HG02642 (cell line): Measurements from ENCODE around the gene NEK5.
"Not testable (repeated sequence)": the region's sequence is repeated elsewhere in the genome, so short reads cannot be mapped to it uniquely, and the experiment has no call there.

Experiments used
- ATAC-seq: cut with Tn5 transposase; IDR thresholded peaks from one replicate; pipeline ENCODE4 v1.9.1; 2021; ENCODE audit warnings: mild to moderate bottlenecking; ENCODE audit not compliant: unreplicated experiment, poor library complexity

NEK5 gene

DNA sequence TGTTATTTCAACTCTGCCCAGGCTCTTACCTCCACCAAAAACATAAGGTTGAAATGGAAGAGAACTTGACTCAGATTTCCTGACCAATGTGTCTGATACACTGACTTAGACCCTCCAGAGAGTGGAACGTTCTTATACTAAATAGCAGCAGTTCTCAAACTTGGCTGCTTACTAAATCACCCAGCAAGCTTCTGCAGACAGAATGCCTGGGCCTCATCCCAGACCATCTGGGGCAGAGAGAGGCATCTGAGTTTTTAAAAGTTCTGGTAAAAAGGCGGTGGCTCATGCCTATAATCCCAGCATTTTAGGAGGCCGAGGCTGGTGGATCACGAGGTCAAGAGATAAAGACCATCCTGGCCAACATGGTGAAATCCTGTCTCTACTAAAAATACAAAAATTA, 46.3 kb downstream of the NEK5 start:
- no peak for ATAC-seq

DNA sequence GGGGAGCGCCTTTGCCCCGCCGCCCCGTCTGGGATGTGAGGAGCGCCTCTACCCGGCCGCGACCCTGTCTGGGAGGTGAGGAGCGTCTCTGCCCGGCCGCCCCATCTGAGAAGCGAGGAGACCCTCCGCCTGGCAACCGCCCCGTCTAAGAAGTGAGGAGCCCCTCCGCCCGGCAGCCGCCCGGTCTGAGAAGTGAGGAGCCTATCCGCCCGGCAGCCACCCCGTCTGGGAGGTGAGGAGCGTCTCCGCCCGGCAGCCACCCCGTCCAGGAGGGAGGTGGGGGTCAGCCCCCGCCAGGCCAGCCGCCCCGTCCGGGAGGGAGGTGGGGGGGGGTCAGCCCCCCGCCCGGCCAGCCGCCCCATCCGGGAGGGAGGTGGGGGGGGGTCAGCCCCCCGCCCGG, 49.0 kb downstream of the NEK5 start:
- ATAC-seq = not testable (repeated sequence)

DNA sequence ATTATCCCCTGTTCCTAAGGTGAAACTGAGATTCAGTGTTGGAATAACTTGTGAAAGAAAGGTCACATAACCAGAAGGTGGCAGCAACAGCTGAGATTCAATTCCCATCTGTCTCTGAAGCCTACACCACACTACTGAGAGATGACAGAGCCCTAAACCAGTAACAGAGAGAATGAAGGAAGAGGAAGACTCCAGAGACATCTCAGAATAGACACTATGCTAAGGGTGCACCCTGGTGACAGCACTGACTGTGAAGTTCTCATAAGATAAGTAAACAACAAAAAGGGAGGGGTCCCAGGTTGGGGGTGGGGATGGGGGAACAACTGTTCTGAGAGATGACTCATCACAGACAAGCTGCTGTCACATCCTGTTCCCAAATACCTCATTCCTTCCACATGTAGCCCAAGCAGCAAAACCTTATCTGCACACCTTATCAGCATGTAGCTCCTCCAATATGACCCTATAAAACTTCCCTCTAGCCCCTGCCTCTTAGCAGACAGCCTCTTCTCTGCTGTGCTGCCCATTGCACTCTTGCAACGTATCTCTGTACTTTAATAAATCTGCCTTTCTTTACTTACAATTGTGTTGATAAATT, 57.8 kb downstream of the NEK5 start:
- ATAC-seq = no peak

GRCh38 chr13:52067237-52067636, 61.6 kb downstream of the NEK5 start:
- ATAC-seq = no peak

DNA sequence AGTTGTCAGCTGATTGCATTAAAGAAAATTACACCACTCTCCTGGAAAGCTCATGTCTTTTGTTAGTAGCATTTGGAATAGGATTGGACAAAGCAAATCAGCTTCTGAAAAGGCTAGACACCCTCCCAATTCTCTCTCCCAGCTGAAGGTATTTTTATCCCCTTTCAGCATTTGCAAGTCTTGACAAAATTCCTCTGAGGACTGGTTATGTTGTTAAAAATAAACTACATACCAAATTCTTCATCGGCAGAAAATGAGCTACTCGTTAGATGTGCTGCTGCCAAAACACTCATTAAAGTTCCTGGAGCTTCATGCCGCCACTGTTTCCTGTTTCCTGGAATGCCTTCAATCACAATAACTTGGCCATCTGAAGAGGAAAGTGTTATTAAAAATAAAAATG, 67.3 kb downstream of the NEK5 start:
- no peak for ATAC-seq

DNA sequence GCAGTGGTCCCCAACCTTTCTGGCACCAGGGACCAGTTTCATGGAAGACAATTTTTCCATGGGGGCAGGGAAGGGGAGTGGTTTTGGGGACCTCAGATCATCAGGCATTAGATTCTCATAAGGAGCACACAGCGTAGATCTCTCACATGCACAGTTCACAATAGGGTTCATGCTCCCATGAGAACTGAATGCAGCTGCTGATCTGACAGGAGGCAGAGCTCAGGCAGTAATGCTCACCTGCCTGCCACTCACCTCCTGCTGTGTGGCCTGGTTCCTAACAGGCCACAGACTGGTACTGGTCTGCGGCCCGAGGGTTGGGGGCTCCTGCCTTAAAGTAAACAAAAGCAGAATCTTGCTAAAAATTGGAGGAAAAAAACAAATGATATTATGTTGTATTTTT, 67.8 kb downstream of the NEK5 start:
- not testable (repeated sequence) for ATAC-seq

DNA sequence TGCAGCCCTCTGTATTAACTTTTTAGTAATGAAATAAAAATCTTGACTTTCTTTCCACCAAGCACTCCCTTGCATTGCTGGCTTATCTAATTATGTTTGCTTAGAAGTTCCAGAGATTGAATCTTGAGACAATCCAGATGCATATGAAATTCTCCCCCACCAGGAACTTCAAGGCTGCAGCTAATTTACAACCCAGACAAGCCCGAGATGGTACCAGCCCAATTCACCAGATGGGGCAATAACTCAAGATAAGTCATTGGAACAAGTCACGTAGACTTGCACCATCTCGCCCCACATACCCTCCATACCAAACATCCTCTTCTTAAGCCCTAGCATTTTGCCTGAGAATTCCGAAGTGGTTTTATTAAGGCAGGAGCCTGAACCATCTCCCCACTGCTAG, 75.4 kb downstream of the NEK5 start:
- no peak for ATAC-seq

DNA sequence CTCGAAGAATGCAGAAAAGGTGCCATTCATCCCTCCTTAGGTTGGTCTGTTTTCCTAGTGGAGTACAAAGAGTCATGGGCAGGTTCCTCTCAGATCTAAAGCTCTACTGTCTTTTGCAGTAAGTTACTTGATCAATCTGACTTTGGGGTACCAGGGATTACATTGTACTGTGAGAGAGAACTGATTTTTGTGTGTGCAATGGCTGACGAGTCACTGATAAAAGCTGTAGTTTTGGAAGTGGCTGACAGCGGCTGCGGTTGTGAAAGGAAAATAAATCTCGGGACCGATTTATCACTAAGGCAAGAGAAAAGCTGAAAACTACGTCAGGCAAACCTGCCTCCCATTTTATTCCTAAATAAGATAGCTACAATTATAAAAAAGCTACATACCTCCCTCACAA, 77.5 kb downstream of the NEK5 start:
- no peak for ATAC-seq

DNA sequence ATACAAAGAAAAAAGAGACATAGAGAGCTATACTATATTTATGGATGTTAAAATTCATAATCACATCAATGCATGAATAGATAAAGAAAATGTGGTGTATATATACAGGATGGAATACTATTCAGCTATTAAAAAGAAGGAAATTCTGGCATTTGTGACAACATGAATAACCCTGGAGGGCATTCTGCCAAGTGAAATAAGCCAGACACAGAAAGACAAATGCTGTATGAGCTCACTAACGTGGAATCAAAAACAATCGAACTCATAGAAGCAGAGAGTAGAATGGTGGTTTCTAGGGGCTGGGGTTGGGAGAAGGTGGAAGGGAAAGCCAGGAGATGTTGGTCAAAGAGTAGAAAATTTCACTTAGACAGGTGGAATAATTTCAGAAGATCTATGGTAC, 80.4 kb downstream of the NEK5 start:
- ATAC-seq = no peak

GRCh38 chr13:52047463-52047862, 81.4 kb downstream of the NEK5 start:
- ATAC-seq = no peak

DNA sequence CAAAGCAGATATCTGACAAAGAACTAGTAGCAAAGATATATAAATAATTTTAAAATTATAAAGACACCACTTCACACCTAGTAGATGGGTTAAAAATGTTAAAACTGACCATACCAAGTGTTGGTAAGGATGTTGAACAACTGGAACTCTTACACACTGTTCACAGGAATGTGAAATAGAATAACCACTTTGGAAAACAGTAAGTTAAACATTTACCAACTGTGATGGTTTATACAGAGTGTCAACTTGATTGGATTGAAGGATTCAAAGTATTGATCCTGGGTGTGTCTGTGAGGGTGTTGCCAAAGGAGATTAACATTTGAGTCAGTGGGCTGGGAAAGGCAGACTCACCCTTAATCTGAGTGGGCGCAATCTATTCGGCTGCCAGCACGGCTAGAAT, 85.2 kb downstream of the NEK5 start:
- no peak for ATAC-seq

DNA sequence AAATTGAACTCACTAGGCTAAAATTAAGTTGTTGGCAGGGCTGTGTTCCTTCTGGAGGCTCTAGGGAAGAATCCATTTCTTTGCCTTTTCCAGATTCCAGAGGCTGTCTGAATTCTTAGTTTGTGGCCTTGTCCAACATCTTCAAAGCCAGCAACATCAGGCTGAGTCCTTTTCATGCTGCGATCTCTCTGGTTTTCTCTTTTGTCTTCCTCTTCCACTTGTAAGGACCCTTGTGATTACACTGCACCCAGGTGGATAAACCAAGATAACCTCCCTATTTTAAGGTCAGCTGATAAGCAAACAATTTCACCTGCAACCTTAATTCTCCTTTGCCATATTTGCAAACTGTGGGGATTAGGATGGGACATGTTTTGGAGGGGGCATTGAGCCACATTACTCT, 92.8 kb downstream of the NEK5 start:
- no peak for ATAC-seq

GRCh38 chr13:52034616-52035226, 94.2 kb downstream of the NEK5 start:
- ATAC-seq = no peak

DNA sequence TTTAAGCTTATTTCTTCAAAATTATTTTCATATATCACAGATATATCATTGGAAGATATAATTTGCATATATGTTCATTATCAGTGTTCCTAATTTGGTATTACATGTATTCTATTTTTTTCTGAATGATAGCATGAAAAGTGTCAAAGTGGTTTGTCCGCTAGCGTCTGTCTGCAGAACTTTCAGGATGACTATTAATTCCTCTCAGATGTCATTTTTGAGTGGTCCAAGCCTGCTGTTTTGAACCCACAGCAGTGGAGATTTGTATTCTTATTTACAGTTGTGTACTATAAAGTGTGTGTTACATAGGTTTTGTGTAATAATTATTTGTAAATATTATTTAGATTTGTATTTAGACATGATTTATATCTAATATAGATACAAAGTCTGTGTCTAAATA, 95.8 kb downstream of the NEK5 start:
- no peak for ATAC-seq

GRCh38 chr13:52030401-52030800, 98.5 kb downstream of the NEK5 start:
- ATAC-seq = not testable (repeated sequence)

DNA sequence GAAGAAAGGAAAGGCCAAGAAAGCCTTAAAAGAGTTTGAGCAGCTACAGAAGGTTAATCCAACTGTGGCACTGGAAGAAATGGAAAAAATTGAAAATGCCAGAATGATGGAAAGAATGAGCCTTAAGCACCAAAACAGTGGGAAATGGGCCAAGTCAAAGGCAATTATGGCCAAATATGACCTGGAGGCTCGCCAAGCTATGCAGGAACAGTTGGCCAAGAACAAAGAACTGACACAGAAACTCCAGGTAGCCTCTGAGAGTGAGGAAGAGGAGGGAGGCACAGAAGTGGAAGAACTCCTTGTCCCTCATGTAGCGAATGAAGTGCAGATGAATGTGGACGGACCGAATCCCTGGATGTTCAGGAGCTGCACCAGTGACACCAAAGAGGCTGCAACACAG, 99.3 kb downstream of the NEK5 start:
- ATAC-seq = no peak

- ATAC-seq = no peak
Observed at GRCh38 chr13:52027832-52028231, 101.0 kb downstream of the NEK5 start.

- no peak for ATAC-seq
Observed at GRCh38 chr13:52026246-52026626, 102.6 kb downstream of the NEK5 start.

- ATAC-seq = no peak
Observed at GRCh38 chr13:52025475-52026245, 103.2 kb downstream of the NEK5 start.

GRCh38 chr13:52024481-52024880, 104.4 kb downstream of the NEK5 start, which contains the start of gene UTP14C:
Gene UTP14C (plus strand): TSS chr13:52024691. CDS start chr13:52028805, 4,114 bp downstream.
- ATAC-seq = no peak

- ATAC-seq = no peak
Observed at GRCh38 chr13:52022356-52022755, 106.5 kb downstream of the NEK5 start.

- ATAC-seq = no peak
Observed at GRCh38 chr13:52020191-52020590, 108.7 kb downstream of the NEK5 start.
